HCT116 (cell line): ENCODE data around the gene TSPAN10. TPM values are rescaled to one million over a fixed set of nuclear protein-coding genes. Genes with fewer than 3 reads are reported as not detected.
A peak's percentile ranks its signal among the peaks of the same experiment; 100 is the strongest.

Source experiments
- ATAC-seq: fragments of 200-7000 bp; cut with Tn5 transposase; 2 replicates; pipeline ENCODE4 v1.9.1; 2020; ENCODE audit warnings: mild to moderate bottlenecking, moderate library complexity
- BruUV-seq: library from RNA; stranded (reverse); fragments of 400-500 nt; replicated peaks from 2 replicates; lab custom pipeline; 2021; lab: Mats Ljungman, UMichigan
- CTCF ChIA-PET: fragments of 300-600 bp; sonication (Branson Sonifier 250); formaldehyde crosslinking; loops from one replicate; lab custom pipeline; 2021; ENCODE audit warnings: antibody characterized with exemption; lab: Charles Lee
- POLR2A ChIA-PET: fragments of 300-600, 350-600 bp; sonication (Branson Sonifier 250); formaldehyde crosslinking; loops from one replicate; lab custom pipeline; 2021; ENCODE audit warnings: antibody characterized with exemption; lab: Charles Lee
- RAD21 ChIA-PET, 2 experiments: fragments of 300-600 bp; sonication (Branson Sonifier 250); formaldehyde crosslinking; loops; one replicate each; lab custom pipeline; 2023; ENCODE audit warnings: low total read pairs in 2 of 2; ENCODE audit not compliant: uncharacterized antibody in 2 of 2, unreplicated experiment in 2 of 2, low non-redundant PET in 1 of 2; lab: Charles Lee
- DNase-seq: peaks from one replicate; pipeline ENCODE4 v3.0.0-alpha.2; 2010; ENCODE audit warnings: low read depth, low spot score
- H2AFZ ChIP-seq: fragments of 200-600 bp; shearing (Covaris generic), sonication (generic); 2 replicates; pipeline ENCODE4 v1.6.1; 2017; ENCODE audit warnings: low read depth, mixed run types, mixed read lengths, antibody characterized with exemption, low read length; ENCODE audit not compliant: poor library complexity, severe bottlenecking
- H3K27ac ChIP-seq: 2 replicates; pipeline ENCODE4 v1.5.1; 2012; ENCODE audit warnings: low read depth, low read length
- H3K27me3 ChIP-seq: fragments of 200-600 bp; sonication (generic); 2 replicates; pipeline ENCODE4 v1.6.1; 2016; ENCODE audit warnings: mixed run types, low read length, mixed read lengths; ENCODE audit not compliant: insufficient read depth
- H3K36me3 ChIP-seq, 2 experiments: fragments of 200-500 bp in 1 of 2; fragments of 200-600 bp in 1 of 2; sonication (Bioruptor generic) in 1 of 2; sonication (generic) in 1 of 2; 2 replicates each; pipeline versions ENCODE4 v1.5.1 to v1.6.1; 2014 to 2016; ENCODE audit warnings: low read length in 2 of 2, inconsistent platforms in 1 of 2, mixed read lengths in 1 of 2, mixed run types in 1 of 2; ENCODE audit not compliant: insufficient read depth in 2 of 2, control insufficient read depth in 1 of 2
- H3K4me1 ChIP-seq, 2 experiments: fragments of 200-600 bp in 1 of 2; sonication (generic) in 1 of 2; 2 replicates each; pipeline versions ENCODE4 v1.5.1 to v1.6.1; 2012 to 2017; ENCODE audit warnings: low read length in 2 of 2, inconsistent platforms in 1 of 2, mild to moderate bottlenecking in 1 of 2, mixed read lengths in 1 of 2, mixed run types in 1 of 2, moderate library complexity in 1 of 2; ENCODE audit not compliant: insufficient read depth in 2 of 2, control insufficient read depth in 1 of 2
- H3K4me2 ChIP-seq: fragments of 200-600 bp; sonication (generic); 2 replicates; pipeline ENCODE4 v1.6.1; 2017; ENCODE audit warnings: mixed run types, low read length, mixed read lengths
- H3K4me3 ChIP-seq, 2 experiments: fragments of 200-600 bp in 1 of 2; sonication (generic) in 1 of 2; replicated peaks in 1 of 2; 2 replicates each; pipeline ENCODE4 v1.5.1; 2011 to 2016; ENCODE audit warnings: low read length in 2 of 2, control low read depth in 1 of 2, low read depth in 1 of 2, mild to moderate bottlenecking in 1 of 2, mixed read lengths in 1 of 2, mixed run types in 1 of 2
- H3K79me2 ChIP-seq: fragments of 200-600 bp; sonication (generic); 2 replicates; pipeline ENCODE4 v1.6.1; 2017; ENCODE audit warnings: mild to moderate bottlenecking, mixed run types, low read length, moderate library complexity, mixed read lengths; ENCODE audit not compliant: insufficient read depth
- H3K9ac ChIP-seq: fragments of 200-600 bp; sonication (generic); 2 replicates; pipeline ENCODE4 v1.6.1; 2016; ENCODE audit warnings: low read length, mixed read lengths
- H3K9me2 ChIP-seq: fragments of 200-600 bp; sonication (generic), shearing (Covaris generic); 2 replicates; pipeline ENCODE4 v1.6.1; 2017; ENCODE audit warnings: mixed run types, mild to moderate bottlenecking, moderate library complexity; ENCODE audit not compliant: insufficient read depth
- H3K9me3 ChIP-seq, 2 experiments: fragments of 200-500 bp in 1 of 2; fragments of 200-600 bp in 1 of 2; sonication (Bioruptor generic) in 1 of 2; sonication (generic) in 1 of 2; 2 replicates each; pipeline ENCODE4 v1.6.1; 2014 to 2017; ENCODE audit warnings: low read length in 2 of 2, mixed read lengths in 2 of 2, inconsistent platforms in 1 of 2, low read depth in 1 of 2, mild to moderate bottlenecking in 1 of 2, mixed run types in 1 of 2, moderate library complexity in 1 of 2; ENCODE audit not compliant: control insufficient read depth in 1 of 2, insufficient read depth in 1 of 2
- H4K20me1 ChIP-seq: fragments of 200-600 bp; sonication (generic), shearing (Covaris generic); 2 replicates; pipeline ENCODE4 v1.6.1; 2017; ENCODE audit warnings: mixed run types, mild to moderate bottlenecking, moderate library complexity; ENCODE audit not compliant: insufficient read depth
- EGR1 ChIP-seq: IDR thresholded peaks from 2 replicates; pipeline ENCODE4 v1.6.1; 2012; ENCODE audit warnings: low read depth
- MAX ChIP-seq: IDR thresholded peaks from 2 replicates; pipeline ENCODE4 v1.6.1; 2012
- SRF ChIP-seq: IDR thresholded peaks from 2 replicates; pipeline ENCODE4 v1.6.1; 2012; ENCODE audit warnings: low read depth
- YY1 ChIP-seq: IDR thresholded peaks from 2 replicates; pipeline ENCODE4 v1.6.1; 2011; ENCODE audit warnings: low read length, low read depth, moderate library complexity, mild to moderate bottlenecking; ENCODE audit not compliant: insufficient replicate concordance; ENCODE audit errors: extremely low read depth
- intact Hi-C: fragments of 100-400 bp; cut with micrococcal nuclease; formaldehyde crosslinking; loops from 2 replicates; pipeline ENCODE4 v1.10.0; 2022
- total RNA-seq: library from RNA; stranded (reverse); gene quantifications from one replicate; pipeline ENCODE4 v1.2.1, GENCODE V29; 2021; ENCODE audit not compliant: unreplicated experiment
- TF ChIP-seq, protein P1 (sequence below), 3 experiments: fragments of 200-600 bp in 1 of 3; sonication (generic) in 1 of 3; IDR thresholded peaks in 2 of 3; conservative IDR thresholded peaks in 1 of 3; 2 replicates each; pipeline ENCODE4 v1.5.1; 2012 to 2017; ENCODE audit warnings: low read depth in 2 of 3, low read length in 2 of 3, antibody characterized with exemption in 1 of 3, borderline replicate concordance in 1 of 3, control low read depth in 1 of 3, mild to moderate bottlenecking in 1 of 3, mixed read lengths in 1 of 3, mixed run types in 1 of 3, moderate library complexity in 1 of 3; ENCODE audit not compliant: insufficient read depth in 1 of 3

The TSPAN10 gene
- total RNA-seq, 1 experiment from 2014 or later: 2.3 TPM

DNA sequence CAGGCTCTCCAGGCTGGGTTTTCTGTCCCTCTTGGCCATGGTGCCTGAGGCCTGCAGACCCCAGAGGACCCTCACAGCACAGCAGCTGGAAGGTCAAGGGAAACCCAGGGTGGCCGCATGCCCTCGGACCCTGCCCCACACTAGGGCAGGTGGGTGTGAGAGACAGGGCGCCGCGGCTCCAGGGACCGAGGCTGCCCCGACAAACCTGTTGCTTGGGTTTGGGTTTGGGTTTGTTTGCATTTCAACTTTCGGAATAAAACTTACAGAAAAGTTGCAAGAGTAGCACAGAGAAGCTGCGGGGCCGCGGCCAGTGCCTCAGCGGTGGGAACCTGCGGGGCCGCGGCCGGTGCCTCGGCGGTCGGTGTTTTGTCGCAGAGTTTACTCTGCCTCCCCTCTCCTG lies 54.6 kb downstream of the TSPAN10 start:
- ChIA-PET CTCF (no interaction called here), POLR2A (no interaction called here), RAD21 (no interaction called here)
- no peaks in the 10 kb centered on the region; a peak in 1 of 4 replicates for H3K4me1 ChIP-seq
- no peak for TF ChIP-seq MAX
- no peak for TF ChIP-seq EGR1
- no peak for TF ChIP-seq YY1
- intact Hi-C loops: loop anchor here (10.0 kb wide), 1 partner anchor 137 kb away; the partner anchor contains the start of gene FAAP100
- H3K4me2 ChIP-seq: no peak overlapping the region
- no peak overlapping the region for H2AFZ ChIP-seq
- DNase-seq (no peak), ATAC-seq (no peak)
- no TSS peak for BruUV-seq
- no peaks in the 10 kb centered on the region for H3K9me3 ChIP-seq
- no peak overlapping the region for H3K9ac ChIP-seq
- H3K27ac ChIP-seq: no peak overlapping the region
- H3K9me2 ChIP-seq: no peaks in the 10 kb centered on the region
- no peak overlapping the region for H3K4me3 ChIP-seq
- no peaks in the 10 kb centered on the region for H3K27me3 ChIP-seq
- H4K20me1 ChIP-seq: no peaks in the 10 kb centered on the region
- peaks cover 80% of the 10 kb centered on the region for H3K79me2 ChIP-seq
- peaks cover 57 to 96% of the 10 kb centered on the region in 2 experiments; a peak in 3 of 4 replicates for H3K36me3 ChIP-seq

GRCh38 chr17:81693509-81694210 lies 56.7 kb downstream of the TSPAN10 start:
- ChIA-PET CTCF (interaction anchor here (1.1 kb wide), 1 partner anchor 18 kb away, joined by 3 read pairs; no protein-coding TSS in a partner anchor), RAD21 (interaction anchor here in 1 of 2 experiments (1.0 kb wide), 1 partner anchor 18 kb away, joined by 3 read pairs; no protein-coding TSS in a partner anchor), POLR2A (interaction anchor here (1.4 kb wide), 1 partner anchor 10 kb away, joined by 6 read pairs; the partner anchor contains the start of genes ARL16 and HGS)
- H3K27ac ChIP-seq: no peak overlapping the region
- peaks cover 79% of the 10 kb centered on the region; the same call in 1 of the 2 replicates for H3K79me2 ChIP-seq
- H3K4me3 ChIP-seq: no peak overlapping the region
- no peaks in the 10 kb centered on the region; a peak in 1 of 4 replicates for H3K4me1 ChIP-seq
- no peaks in the 10 kb centered on the region for H3K27me3 ChIP-seq
- DNase-seq: no peak
- no peaks in the 10 kb centered on the region for H3K9me3 ChIP-seq
- intact Hi-C loops: loop anchor here (10.0 kb wide), 1 partner anchor 139 kb away; the partner anchor contains the start of gene FAAP100
- no peak overlapping the region for H3K9ac ChIP-seq
- TF ChIP-seq, protein P1, sequence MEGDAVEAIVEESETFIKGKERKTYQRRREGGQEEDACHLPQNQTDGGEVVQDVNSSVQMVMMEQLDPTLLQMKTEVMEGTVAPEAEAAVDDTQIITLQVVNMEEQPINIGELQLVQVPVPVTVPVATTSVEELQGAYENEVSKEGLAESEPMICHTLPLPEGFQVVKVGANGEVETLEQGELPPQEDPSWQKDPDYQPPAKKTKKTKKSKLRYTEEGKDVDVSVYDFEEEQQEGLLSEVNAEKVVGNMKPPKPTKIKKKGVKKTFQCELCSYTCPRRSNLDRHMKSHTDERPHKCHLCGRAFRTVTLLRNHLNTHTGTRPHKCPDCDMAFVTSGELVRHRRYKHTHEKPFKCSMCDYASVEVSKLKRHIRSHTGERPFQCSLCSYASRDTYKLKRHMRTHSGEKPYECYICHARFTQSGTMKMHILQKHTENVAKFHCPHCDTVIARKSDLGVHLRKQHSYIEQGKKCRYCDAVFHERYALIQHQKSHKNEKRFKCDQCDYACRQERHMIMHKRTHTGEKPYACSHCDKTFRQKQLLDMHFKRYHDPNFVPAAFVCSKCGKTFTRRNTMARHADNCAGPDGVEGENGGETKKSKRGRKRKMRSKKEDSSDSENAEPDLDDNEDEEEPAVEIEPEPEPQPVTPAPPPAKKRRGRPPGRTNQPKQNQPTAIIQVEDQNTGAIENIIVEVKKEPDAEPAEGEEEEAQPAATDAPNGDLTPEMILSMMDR (IDR thresholded peaks at IDR 0.05 in 2 of 3, conservative IDR thresholded peaks at IDR 0.05 in 1 of 3; ENCODE audit: borderline replicate concordance in 1 of 3, insufficient read depth in 1 of 3, low read depth in 2 of 3, low read length in 2 of 3): peak in 2 of 3 experiments; percentile 39 to 53; a peak in 4 of 6 replicates
- no peak for TF ChIP-seq SRF
- peak; percentile 65 for ATAC-seq
- no peaks in the 10 kb centered on the region for H4K20me1 ChIP-seq
- no peak overlapping the region for H2AFZ ChIP-seq
- no TSS peak for BruUV-seq
- no peak overlapping the region for H3K4me2 ChIP-seq
- peaks cover 54 to 96% of the 10 kb centered on the region in 2 experiments for H3K36me3 ChIP-seq
- H3K9me2 ChIP-seq: no peaks in the 10 kb centered on the region
